T-helper 1 cell (primary cell): ENCODE data around the gene GBE1.
"Not testable (repeated sequence)": the region's sequence is repeated elsewhere in the genome, so short reads cannot be mapped to it uniquely, and the experiment has no call there.

Experiments used
- DNase-seq, 5 donors: peaks; one replicate each; pipeline ENCODE4 v3.0.0-alpha.2; 2012 to 2020

Gene GBE1

GRCh38 chr3:81518945-81519344, 242.5 kb downstream of the GBE1 start:
- no peak for DNase-seq

GRCh38 chr3:81516042-81516441, 245.4 kb downstream of the GBE1 start:
- DNase-seq, result no peak

- no peak for DNase-seq
Measured at GRCh38 chr3:81513591-81513990, 247.9 kb downstream of the GBE1 start.

GRCh38 chr3:81503026-81503425, 258.4 kb downstream of the GBE1 start:
- no peak for DNase-seq

- DNase-seq, result no peak
Measured at GRCh38 chr3:81502236-81502635, 259.2 kb downstream of the GBE1 start.

GRCh38 chr3:81500039-81500438, 261.4 kb downstream of the GBE1 start:
- no peak for DNase-seq

- DNase-seq, result no peak
Measured at GRCh38 chr3:81497572-81498251, 263.7 kb downstream of the GBE1 start.

- DNase-seq, result no peak
Measured at GRCh38 chr3:81496407-81497104, 264.9 kb downstream of the GBE1 start.

- DNase-seq, result not testable (repeated sequence)
Measured at GRCh38 chr3:81492471-81492870, 269.0 kb downstream of the GBE1 start.

- no peak for DNase-seq
Measured at GRCh38 chr3:81492040-81492439, 269.4 kb downstream of the GBE1 start.

GRCh38 chr3:81490541-81491288, 270.7 kb downstream of the GBE1 start:
- peak; percentile 35 to 70 (median 60) for DNase-seq

- DNase-seq, result no peak
Measured at GRCh38 chr3:81485444-81485865, 276.0 kb downstream of the GBE1 start.

- DNase-seq, result no peak
Measured at GRCh38 chr3:81484520-81484919, 276.9 kb downstream of the GBE1 start.

- no peak for DNase-seq
Measured at GRCh38 chr3:81483046-81483445, 278.4 kb downstream of the GBE1 start.

- no peak for DNase-seq
Measured at GRCh38 chr3:81477740-81478139, 283.7 kb downstream of the GBE1 start.

GRCh38 chr3:81476692-81477091, 284.8 kb downstream of the GBE1 start:
- DNase-seq, result no peak

GRCh38 chr3:81472600-81473362, 288.7 kb downstream of the GBE1 start:
- DNase-seq, result no peak

GRCh38 chr3:81470524-81471278, 290.7 kb downstream of the GBE1 start:
- no peak for DNase-seq

- no peak for DNase-seq
Measured at GRCh38 chr3:81468391-81468790, 293.1 kb downstream of the GBE1 start.

- no peak for DNase-seq
Measured at GRCh38 chr3:81466201-81466560, 295.3 kb downstream of the GBE1 start.

- no peak for DNase-seq
Measured at GRCh38 chr3:81465510-81466200, 295.8 kb downstream of the GBE1 start.

GRCh38 chr3:81463781-81464180, 297.7 kb downstream of the GBE1 start:
- no peak for DNase-seq
